PC-3 (cell line): Measurements from ENCODE around the gene IL10RB. TPM values are rescaled to one million over a fixed set of nuclear protein-coding genes. Genes with fewer than 3 reads are reported as not detected.

ENCODE experiments used
- ATAC-seq: fragments of 200-7000 bp; cut with Tn5 transposase; 2 replicates; pipeline ENCODE4 v1.9.1; 2020; ENCODE audit warnings: mild to moderate bottlenecking, moderate library complexity
- BruUV-seq: library from RNA; stranded (reverse); fragments of 400-500 nt; replicated peaks from 2 replicates; lab custom pipeline; 2021; lab: Mats Ljungman, UMichigan
- CTCF ChIA-PET: fragments of 300-600 bp; sonication (Branson Sonifier 250); formaldehyde crosslinking; loops from one replicate; lab custom pipeline; 2022; ENCODE audit warnings: antibody characterized with exemption; lab: Charles Lee
- POLR2A ChIA-PET: fragments of 300-600 bp; sonication (Branson Sonifier 250); formaldehyde crosslinking; loops from one replicate; lab custom pipeline; 2022; ENCODE audit warnings: antibody characterized with exemption; ENCODE audit not compliant: unreplicated experiment; lab: Charles Lee
- DNase-seq: peaks from one replicate; pipeline ENCODE4 v3.0.0-alpha.2; 2015
- H2AFZ ChIP-seq: fragments of 300-600 bp; sonication (generic); 2 replicates; pipeline ENCODE4 v1.6.0; 2016; ENCODE audit warnings: antibody characterized with exemption, low read length
- H3F3A ChIP-seq: fragments of 300-600 bp; sonication (generic); one replicate; pipeline ENCODE4 v1.6.0; 2017; ENCODE audit warnings: antibody characterized with exemption, low read length, control low read depth, mild to moderate bottlenecking; ENCODE audit not compliant: unreplicated experiment
- H3K27ac ChIP-seq: fragments of 300-600 bp; sonication (generic); 2 replicates; pipeline ENCODE4 v1.5.1; 2016; ENCODE audit warnings: mild to moderate bottlenecking, low read length
- H3K27me3 ChIP-seq: fragments of 300-600 bp; sonication (generic); 2 replicates; pipeline ENCODE4 v1.6.1; 2016; ENCODE audit warnings: low read length, mixed read lengths
- H3K36me3 ChIP-seq: fragments of 300-600 bp; sonication (generic); 2 replicates; pipeline ENCODE4 v1.6.1; 2016; ENCODE audit warnings: low read depth, mixed run types, low read length, mixed read lengths
- H3K4me1 ChIP-seq: fragments of 300-600 bp; sonication (generic); 2 replicates; pipeline ENCODE4 v1.5.1; 2016; ENCODE audit warnings: low read length; ENCODE audit not compliant: insufficient read depth
- H3K4me2 ChIP-seq: fragments of 300-600 bp; sonication (generic); 2 replicates; pipeline ENCODE4 v1.6.0; 2016; ENCODE audit warnings: low read length
- H3K4me3 ChIP-seq: fragments of 300-600 bp; sonication (generic); 2 replicates; pipeline ENCODE4 v1.5.1; 2016; ENCODE audit warnings: mild to moderate bottlenecking, low read length, mixed read lengths
- H3K79me2 ChIP-seq: fragments of 300-600 bp; sonication (generic); 2 replicates; pipeline ENCODE4 v1.6.1; 2017; ENCODE audit warnings: low read length, mixed read lengths
- H3K9ac ChIP-seq: fragments of 300-600 bp; sonication (generic); 2 replicates; pipeline ENCODE4 v1.6.0; 2016; ENCODE audit warnings: mild to moderate bottlenecking, low read length
- H3K9me2 ChIP-seq: fragments of 300-600 bp; sonication (generic); replicated peaks from 2 replicates; pipeline ENCODE4 v1.6.1; 2016; ENCODE audit warnings: mixed run types, low read length, mixed read lengths
- H3K9me3 ChIP-seq: fragments of 300-600 bp; sonication (generic); 2 replicates; pipeline ENCODE4 v1.6.1; 2016; ENCODE audit warnings: low read length, mixed read lengths
- H4K20me1 ChIP-seq: fragments of 300-600 bp; sonication (generic); 2 replicates; pipeline ENCODE4 v1.6.1; 2016; ENCODE audit warnings: low read length, mixed read lengths
- CTCF ChIP-seq: fragments of 300-600 bp; sonication (generic); conservative IDR thresholded peaks from 2 replicates; pipeline ENCODE4 v1.5.1; 2017; ENCODE audit warnings: antibody characterized with exemption, low read depth, mild to moderate bottlenecking, low read length
- EZH2 ChIP-seq: fragments of 300-600 bp; sonication (generic); IDR thresholded peaks from one replicate; pipeline ENCODE4 v1.6.1; 2017; ENCODE audit warnings: antibody characterized with exemption, mild to moderate bottlenecking, low read length; ENCODE audit not compliant: unreplicated experiment
- EZH2phosphoT487 ChIP-seq: fragments of 300-600 bp; sonication (generic); IDR thresholded peaks from 2 replicates; pipeline ENCODE4 v1.6.1; 2018; ENCODE audit warnings: mild to moderate bottlenecking, antibody characterized with exemption, low read length, borderline replicate concordance
- intact Hi-C: fragments of 100-400 bp; cut with micrococcal nuclease; formaldehyde crosslinking; loops from 2 replicates; pipeline ENCODE4 v1.9.0; 2023
- total RNA-seq: library from RNA; depleted of rRNA; stranded (reverse); fragments of >200 nt; gene quantifications from 2 replicates; pipeline ENCODE4 v1.2.3, GENCODE V29; 2014

The IL10RB gene
- total RNA-seq, 1 experiment from 2014 or later: 26.8 TPM

GRCh38 chr21:33246963-33247362, 19.2 kb upstream of the IL10RB start:
- H2AFZ ChIP-seq: no peak overlapping the region
- no peaks in the 10 kb centered on the region for H3K4me1 ChIP-seq
- BruUV-seq: no TSS peak
- ATAC-seq: no peak
- no peak for DNase-seq
- H3K4me3 ChIP-seq: no peak overlapping the region
- no peak overlapping the region for H3K9ac ChIP-seq
- intact Hi-C loops: no loop called here
- no peak overlapping the region for H3K4me2 ChIP-seq
- no peak overlapping the region for H3K27ac ChIP-seq
- no peaks in the 10 kb centered on the region for H4K20me1 ChIP-seq
- TF ChIP-seq CTCF (no peak), EZH2 (no peak), EZH2phosphoT487 (no peak)
- no peaks in the 10 kb centered on the region for H3F3A ChIP-seq
- POLR2A ChIA-PET: no interaction called here
- no peaks in the 10 kb centered on the region for H3K79me2 ChIP-seq
- no peaks in the 10 kb centered on the region for H3K27me3 ChIP-seq
- peaks cover 9% of the 10 kb centered on the region; the same call in 1 of the 2 replicates for H3K36me3 ChIP-seq
- H3K9me3 ChIP-seq: no peaks in the 10 kb centered on the region
- CTCF ChIA-PET: no interaction called here
- no peaks in the 10 kb centered on the region for H3K9me2 ChIP-seq

DNA sequence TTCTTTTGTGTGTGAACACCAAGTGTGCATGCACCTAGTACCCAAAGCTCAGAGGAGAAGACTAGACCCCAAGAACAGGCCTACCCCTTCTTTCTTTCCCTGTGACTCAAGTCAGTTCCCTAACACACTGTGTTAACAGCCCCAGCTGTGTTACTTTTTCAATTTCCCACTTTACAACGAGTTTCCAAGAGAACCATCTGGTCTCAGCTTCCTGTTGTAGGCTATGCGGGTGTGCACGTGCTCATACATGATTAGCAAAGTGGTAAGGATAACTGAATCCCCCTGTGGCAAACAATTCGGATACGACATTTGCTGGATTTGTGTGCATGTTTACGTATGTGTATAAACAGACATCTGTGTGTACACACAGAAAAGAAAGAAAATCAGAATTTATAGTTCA, 18.6 kb upstream of the IL10RB start:
- Histone ChIP-seq H4K20me1 (no peaks in the 10 kb centered on the region), H3K9me3 (no peaks in the 10 kb centered on the region), H3K4me3 (no peak overlapping the region), H3K27me3 (no peaks in the 10 kb centered on the region), H3K79me2 (no peaks in the 10 kb centered on the region), H3F3A (no peaks in the 10 kb centered on the region), H2AFZ (no peak overlapping the region), H3K4me2 (no peak overlapping the region), H3K36me3 (peaks cover 9% of the 10 kb centered on the region; the same call in 1 of the 2 replicates), H3K9me2 (no peaks in the 10 kb centered on the region), H3K9ac (no peak overlapping the region), H3K4me1 (no peaks in the 10 kb centered on the region), H3K27ac (no peak overlapping the region)
- ChIA-PET POLR2A (no interaction called here), CTCF (no interaction called here)
- intact Hi-C loops: no loop called here
- no peak for DNase-seq
- TF ChIP-seq EZH2phosphoT487: no peak
- TF ChIP-seq EZH2: no peak
- TF ChIP-seq CTCF: no peak
- no peak for ATAC-seq
- BruUV-seq: no TSS peak

- no peak overlapping the region for H3K4me2 ChIP-seq
- no peaks in the 10 kb centered on the region for H3K79me2 ChIP-seq
- H2AFZ ChIP-seq: no peak overlapping the region
- no peaks in the 10 kb centered on the region for H3K4me1 ChIP-seq
- no peaks in the 10 kb centered on the region for H3K27me3 ChIP-seq
- no peak for ATAC-seq
- no peaks in the 10 kb centered on the region for H3K9me2 ChIP-seq
- H3K9me3 ChIP-seq: no peaks in the 10 kb centered on the region
- TF ChIP-seq EZH2: no peak
- no peak for TF ChIP-seq CTCF
- TF ChIP-seq EZH2phosphoT487: no peak
- ChIA-PET CTCF (no interaction called here), POLR2A (no interaction called here)
- DNase-seq: no peak
- intact Hi-C loops: no loop called here
- H3K4me3 ChIP-seq: no peak overlapping the region
- no TSS peak for BruUV-seq
- no peaks in the 10 kb centered on the region for H4K20me1 ChIP-seq
- no peak overlapping the region for H3K9ac ChIP-seq
- H3K27ac ChIP-seq: no peak overlapping the region
- H3K36me3 ChIP-seq: peaks cover 12% of the 10 kb centered on the region; the same call in 1 of the 2 replicates
- no peaks in the 10 kb centered on the region for H3F3A ChIP-seq
Observed at GRCh38 chr21:33249331-33250002, 16.7 kb upstream of the IL10RB start.
